Endothelial cell of umbilical vein (primary cell): ENCODE data around the gene CREB3L2. TPM values are rescaled to one million over a fixed set of nuclear protein-coding genes. Genes with fewer than 3 reads are reported as not detected.

ENCODE experiments used
- BruUV-seq: library from RNA; stranded (reverse); fragments of 400-500 nt; replicated peaks from 2 replicates; lab custom pipeline; 2021; lab: Mats Ljungman, UMichigan
- CTCF ChIA-PET: fragments of 300-600, 350-600 bp; sonication (Branson Sonifier 250); formaldehyde crosslinking; loops from one replicate; lab custom pipeline; 2021; ENCODE audit warnings: antibody characterized with exemption, inconsistent platforms; lab: Charles Lee
- POLR2A ChIA-PET: fragments of 300-600, 350-600 bp; sonication (Branson Sonifier 250); formaldehyde crosslinking; loops from one replicate; lab custom pipeline; 2021; ENCODE audit warnings: antibody characterized with exemption, inconsistent platforms; lab: Charles Lee
- DNase-seq: peaks from one replicate; pipeline ENCODE4 v3.0.0-alpha.2; 2011; ENCODE audit warnings: low read depth, low spot score
- FAIRE-seq: peaks from 2 replicates; lab custom pipeline; 2011; peaks lifted over from hg19 to GRCh38; lab: Jason Lieb, UNC
- H2AFZ ChIP-seq: 2 replicates; pipeline ENCODE4 v1.6.0; 2012; ENCODE audit warnings: low read depth, low read length, control low read depth, inconsistent platforms
- H3K27ac ChIP-seq: 2 replicates; pipeline ENCODE4 v1.5.1; 2011; ENCODE audit warnings: low read depth, mild to moderate bottlenecking, control low read depth, low read length, moderate library complexity; ENCODE audit not compliant: insufficient read depth
- H3K27me3 ChIP-seq, 2 experiments: 2 replicates each; pipeline versions ENCODE4 v1.6.0 to v1.6.1; 2011; ENCODE audit warnings: low read length in 2 of 2, mixed read lengths in 1 of 2; ENCODE audit not compliant: control insufficient read depth in 2 of 2, insufficient read depth in 2 of 2
- H3K36me3 ChIP-seq, 2 experiments: 2 replicates in 1 of 2; 3 replicates in 1 of 2; pipeline ENCODE4 v1.5.1; 2011; ENCODE audit warnings: low read length in 2 of 2, mild to moderate bottlenecking in 1 of 2, moderate library complexity in 1 of 2; ENCODE audit not compliant: control insufficient read depth in 2 of 2, insufficient read depth in 2 of 2; ENCODE audit errors: extremely low read depth in 1 of 2
- H3K4me1 ChIP-seq: 3 replicates; pipeline ENCODE4 v1.5.1; 2011; ENCODE audit warnings: mild to moderate bottlenecking, low read length; ENCODE audit not compliant: control insufficient read depth, insufficient read depth; ENCODE audit errors: extremely low read depth
- H3K4me2 ChIP-seq: 2 replicates; pipeline ENCODE4 v1.6.1; 2011; ENCODE audit warnings: low read length, control low read depth, mixed read lengths; ENCODE audit not compliant: insufficient read depth
- H3K4me3 ChIP-seq, 3 experiments: fragments of 200-600 bp in 1 of 3; sonication (generic), shearing (Covaris generic) in 1 of 3; replicated peaks in 1 of 3; 2 replicates each; pipeline ENCODE4 v1.5.1; 2011 to 2016; ENCODE audit warnings: control low read depth in 3 of 3, low read length in 3 of 3, mild to moderate bottlenecking in 2 of 3, inconsistent platforms in 1 of 3, low read depth in 1 of 3, moderate library complexity in 1 of 3; ENCODE audit not compliant: insufficient read depth in 1 of 3
- H3K79me2 ChIP-seq: 2 replicates; pipeline ENCODE4 v1.6.0; 2012; ENCODE audit warnings: low read length, inconsistent platforms; ENCODE audit not compliant: control insufficient read depth, insufficient read depth
- H3K9ac ChIP-seq: replicated peaks from 2 replicates; pipeline ENCODE3; 2011; ENCODE audit warnings: low read length, control low read depth; ENCODE audit not compliant: insufficient read depth; ENCODE audit errors: extremely low read depth
- H3K9me1 ChIP-seq: replicated peaks from 3 replicates; pipeline ENCODE4 v1.6.0; 2011; ENCODE audit warnings: mild to moderate bottlenecking, low read length; ENCODE audit not compliant: control insufficient read depth, insufficient read depth; ENCODE audit errors: extremely low read depth
- H3K9me3 ChIP-seq: replicated peaks from 2 replicates; pipeline ENCODE4 v1.5.1; 2012; ENCODE audit warnings: low read length, inconsistent platforms; ENCODE audit not compliant: control insufficient read depth, insufficient read depth
- H4K20me1 ChIP-seq: replicated peaks from 2 replicates; pipeline ENCODE3; 2011; ENCODE audit warnings: mild to moderate bottlenecking, low read length; ENCODE audit not compliant: control insufficient read depth, insufficient read depth; ENCODE audit errors: extremely low read depth
- CTCF ChIP-seq, 2 donors: IDR thresholded peaks; 1 replicate in 1 of 2; 2 replicates in 1 of 2; pipeline ENCODE4 v1.5.1; 2011; ENCODE audit warnings: low read length in 2 of 2, mild to moderate bottlenecking in 2 of 2, moderate library complexity in 2 of 2, control low read depth in 1 of 2, inconsistent platforms in 1 of 2, low read depth in 1 of 2; ENCODE audit not compliant: insufficient read depth in 1 of 2; ENCODE audit errors: extremely low read depth in 1 of 2
- EZH2 ChIP-seq: IDR thresholded peaks from 2 replicates; pipeline ENCODE4 v1.6.1; 2012; ENCODE audit warnings: borderline replicate concordance, low read depth, mild to moderate bottlenecking, moderate library complexity, low read length, inconsistent platforms; ENCODE audit not compliant: severe bottlenecking
- JUN ChIP-seq: IDR thresholded peaks from 2 replicates; pipeline ENCODE4 v1.6.1; 2011; ENCODE audit warnings: borderline replicate concordance, low read depth; ENCODE audit not compliant: insufficient read length, insufficient read depth
- dilution Hi-C: fragments of 300-500 bp; cut with MboI; formaldehyde crosslinking; loops from one replicate; pipeline ENCODE4 v1.15.0; 2019; ENCODE audit warnings: low sequenced_read_pairs; ENCODE audit not compliant: extremely low pct_ligation_motif_present
- intact Hi-C: fragments of 100-400 bp; cut with micrococcal nuclease; formaldehyde crosslinking; loops from one replicate; pipeline ENCODE4 v1.10.0; 2022
- polyA plus RNA-seq, 4 experiments: library from polyadenylated mRNA; depleted of rRNA in 3 of 4; stranded (reverse) in 3 of 4; unstranded in 1 of 4; fragments of >200 nt; gene quantifications; 2 replicates each; pipeline versions ENCODE4 v1.2.1 to v1.2.3, GENCODE V29; 2011 to 2012; ENCODE audit warnings: missing spikeins in 1 of 4
- total RNA-seq: library from RNA; stranded (reverse); gene quantifications from 2 replicates; pipeline ENCODE4 v1.2.3, GENCODE V29; 2021

Gene CREB3L2
- total and polyA plus RNA-seq, 2 donors (not counting 3 experiments of a cell fraction or from before 2014, with no cell fraction given) = 32.1 to 93.4 TPM

GRCh38 chr7:137986252-137987017 is 15.5 kb downstream of the CREB3L2 start:
- no peaks in the 10 kb centered on the region for H4K20me1 ChIP-seq
- dilution Hi-C loops = no loop called here
- no TSS peak for BruUV-seq
- H3K36me3 ChIP-seq = no peaks in the 10 kb centered on the region
- ChIA-PET POLR2A (interaction anchor here (0.6 kb wide), 1 partner anchor 40 kb away, joined by 3 read pairs; no protein-coding TSS in a partner anchor), CTCF (interaction anchor here (0.6 to 1.9 kb wide), 4 partner anchors 10 to 798 kb away, joined by 3 to 7 read pairs (median 3); partner anchors contain the start of gene CREB3L2)
- FAIRE-seq (peak; percentile 26), DNase-seq (no peak)
- no peaks in the 10 kb centered on the region for H3K27me3 ChIP-seq
- TF ChIP-seq EZH2 (no peak), CTCF (IDR thresholded peaks at IDR 0.05; ENCODE audit: extremely low read depth in 1 of 2, insufficient read depth in 1 of 2, low read depth in 1 of 2, low read length in 2 of 2) (no peak), JUN (no peak)
- peak overlapping the region; percentile 0 for H3K4me2 ChIP-seq
- H3K4me3 ChIP-seq = no peak overlapping the region
- no peak overlapping the region for H3K9ac ChIP-seq
- H3K79me2 ChIP-seq = peaks cover 81% of the 10 kb centered on the region
- peaks cover 79% of the 10 kb centered on the region for H3K4me1 ChIP-seq
- no peak overlapping the region for H2AFZ ChIP-seq
- intact Hi-C loops = loop anchor here (2.0 kb wide), 1 partner anchor 54 kb away; no protein-coding TSS in a partner anchor
- no peaks in the 10 kb centered on the region for H3K9me3 ChIP-seq
- no peaks in the 10 kb centered on the region for H3K9me1 ChIP-seq
- no peak overlapping the region for H3K27ac ChIP-seq
